C4-2B (cell line): ENCODE results near the gene PAH.

ENCODE experiments used
- CTCF ChIP-seq: fragments of 450-650 bp; conservative IDR thresholded peaks from 2 replicates; pipeline ENCODE4 v1.5.1; 2017; ENCODE audit warnings: mild to moderate bottlenecking
- ZFX ChIP-seq: fragments of 450-650 bp; IDR thresholded peaks from 2 replicates; pipeline ENCODE4 v1.6.1; 2017

- TF ChIP-seq CTCF (no peak), ZFX (no peak)
Measured at GRCh38 chr12:102965281-102966155, 48.5 kb upstream of the PAH start.
